Stomach (tissue), 4 donors: ENCODE data around the gene RPIA.

Source experiments
- EP300 ChIP-seq: sonication (generic); formaldehyde crosslinking; IDR thresholded peaks from one replicate; pipeline ENCODE4 v1.6.1; 2017; ENCODE audit warnings: antibody characterized with exemption
- TF ChIP-seq, protein P1 (sequence below), 7 experiments: fragments of 450-650 bp in 4 of 7; fragments of 200-600 bp in 3 of 7; sonication (generic) in 3 of 7; IDR thresholded peaks; one replicate each; pipeline ENCODE4 v1.5.1; 2016 to 2019; ENCODE audit warnings: antibody characterized with exemption in 7 of 7, control low read depth in 2 of 7, mild to moderate bottlenecking in 1 of 7

DNA sequence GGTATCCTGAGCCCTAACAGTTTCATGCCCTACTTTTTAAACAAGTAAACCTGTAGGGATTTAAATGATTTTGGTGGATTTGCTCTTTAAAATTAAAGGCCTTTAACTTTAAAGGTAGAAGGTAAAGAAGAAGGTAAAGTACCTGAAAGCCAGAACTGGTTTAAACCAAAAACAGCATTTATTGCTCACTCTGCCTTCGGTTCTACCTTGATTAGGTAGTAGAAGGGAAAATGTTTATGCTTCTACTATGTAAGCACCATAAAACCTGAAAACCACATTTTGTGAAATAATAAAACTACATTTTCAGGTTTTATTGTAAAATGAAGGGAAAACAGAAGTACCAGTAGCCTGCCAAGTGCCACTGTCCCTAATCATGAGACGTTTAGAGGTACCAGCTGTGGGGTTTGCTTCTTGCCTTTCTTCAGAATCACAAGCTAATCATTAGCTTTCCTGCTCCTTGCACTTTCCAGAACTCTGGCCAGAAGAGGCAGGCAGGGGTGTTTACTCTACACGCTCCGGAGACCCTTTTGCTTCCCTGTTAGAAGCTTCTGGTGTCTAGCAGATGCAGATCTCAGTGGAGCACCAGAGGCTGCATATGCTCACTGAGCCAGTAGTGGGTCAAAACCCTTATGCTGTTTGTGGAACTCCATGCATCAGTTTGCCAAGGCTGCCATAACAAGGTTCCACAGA is 33.3 kb downstream of the RPIA start:
- TF ChIP-seq, protein P1, sequence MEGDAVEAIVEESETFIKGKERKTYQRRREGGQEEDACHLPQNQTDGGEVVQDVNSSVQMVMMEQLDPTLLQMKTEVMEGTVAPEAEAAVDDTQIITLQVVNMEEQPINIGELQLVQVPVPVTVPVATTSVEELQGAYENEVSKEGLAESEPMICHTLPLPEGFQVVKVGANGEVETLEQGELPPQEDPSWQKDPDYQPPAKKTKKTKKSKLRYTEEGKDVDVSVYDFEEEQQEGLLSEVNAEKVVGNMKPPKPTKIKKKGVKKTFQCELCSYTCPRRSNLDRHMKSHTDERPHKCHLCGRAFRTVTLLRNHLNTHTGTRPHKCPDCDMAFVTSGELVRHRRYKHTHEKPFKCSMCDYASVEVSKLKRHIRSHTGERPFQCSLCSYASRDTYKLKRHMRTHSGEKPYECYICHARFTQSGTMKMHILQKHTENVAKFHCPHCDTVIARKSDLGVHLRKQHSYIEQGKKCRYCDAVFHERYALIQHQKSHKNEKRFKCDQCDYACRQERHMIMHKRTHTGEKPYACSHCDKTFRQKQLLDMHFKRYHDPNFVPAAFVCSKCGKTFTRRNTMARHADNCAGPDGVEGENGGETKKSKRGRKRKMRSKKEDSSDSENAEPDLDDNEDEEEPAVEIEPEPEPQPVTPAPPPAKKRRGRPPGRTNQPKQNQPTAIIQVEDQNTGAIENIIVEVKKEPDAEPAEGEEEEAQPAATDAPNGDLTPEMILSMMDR (IDR thresholded peaks at IDR 0.05) = no peak
- no peak for TF ChIP-seq EP300
